Non-pigmented ciliary epithelial cell (primary cell): ENCODE results near the gene PRR11.
"Not testable (repeated sequence)": the region's sequence is repeated elsewhere in the genome, so short reads cannot be mapped to it uniquely, and the experiment has no call there.

Experiments
- DNase-seq: peaks from one replicate; pipeline ENCODE4 v3.0.0-alpha.2; 2010; ENCODE audit warnings: low read depth

Gene PRR11

DNA sequence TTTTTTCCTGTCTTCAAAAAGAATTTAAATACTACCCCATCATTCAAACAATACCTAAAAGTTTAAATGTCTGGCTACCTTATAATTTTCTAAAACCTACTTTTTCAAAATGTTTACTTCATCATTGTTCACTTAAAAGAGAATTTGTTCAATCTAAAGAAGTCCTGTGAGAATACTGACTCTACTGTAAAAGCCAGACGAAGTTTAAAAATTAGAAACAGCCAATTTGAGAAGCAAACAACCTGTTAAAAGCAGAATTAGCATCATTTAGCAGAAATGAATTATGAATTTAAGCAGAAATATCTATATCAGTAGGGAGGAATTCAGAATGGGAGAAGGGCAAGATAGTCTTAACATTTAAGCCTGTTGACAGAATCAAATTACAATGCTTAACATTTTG is 2.6 kb upstream of the PRR11 start:
- DNase-seq = no peak

DNA sequence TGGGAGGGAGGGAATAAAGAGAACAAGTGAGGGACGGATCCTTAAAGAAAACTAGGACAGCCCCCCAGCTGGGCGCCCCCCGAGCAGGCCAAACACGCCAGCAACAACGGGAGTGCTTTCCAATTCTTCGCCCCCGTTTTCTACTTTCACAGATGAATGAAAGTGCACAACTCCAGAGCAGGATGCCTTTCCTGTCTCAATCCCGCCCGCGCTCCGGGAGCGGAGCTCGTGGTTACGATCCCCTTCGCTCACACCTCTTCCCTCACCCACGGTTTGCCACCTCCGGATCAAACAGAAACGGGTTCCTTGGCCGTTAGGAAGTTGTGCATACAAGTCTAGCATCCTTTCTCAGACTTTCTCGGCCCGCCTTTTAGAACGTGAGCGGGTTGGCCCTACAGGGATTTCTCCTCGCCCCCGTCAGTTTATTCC is 1.2 kb upstream of the PRR11 start:
- no peak for DNase-seq

DNA sequence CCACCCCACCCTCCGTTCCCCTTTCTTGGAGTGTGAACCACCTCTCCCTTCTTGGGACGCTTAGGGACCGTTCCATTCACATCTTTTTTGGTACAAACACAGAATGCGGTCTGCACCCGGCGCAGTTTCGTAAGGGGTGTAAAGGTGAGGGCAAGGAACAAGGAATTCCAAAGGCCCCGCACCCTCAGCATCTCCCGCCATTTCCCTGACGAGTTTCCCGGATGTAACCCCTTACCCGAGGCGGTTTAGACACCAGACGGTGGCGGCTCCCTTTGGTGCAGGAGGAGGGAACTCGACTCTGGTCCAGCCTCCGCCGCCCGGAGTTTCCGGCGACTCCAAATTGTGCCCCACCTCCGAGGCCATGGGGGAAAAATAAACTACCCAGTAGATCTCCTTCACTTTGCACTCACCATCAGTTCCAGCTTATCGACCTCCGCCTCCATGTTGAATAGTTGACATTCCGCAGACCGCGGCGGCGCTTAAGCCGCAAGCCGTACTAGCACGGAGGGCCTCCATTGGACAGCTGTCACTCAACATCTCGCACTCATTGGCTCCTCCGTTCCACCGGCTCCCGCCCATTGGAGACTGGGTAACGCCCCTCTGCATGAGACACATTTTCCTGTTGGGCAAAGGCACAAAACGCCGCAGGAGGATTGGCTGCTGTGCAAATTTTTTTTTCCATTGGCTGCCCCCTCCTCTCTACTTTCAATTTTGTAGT is 666 bp upstream of the PRR11 start, which contains the start of gene SKA2:
SKA2 (minus strand) TSS at position 466 of the 718 bp plus-strand sequence; CDS start at position 443, 23 bp downstream.
- DNase-seq = peak; percentile 100

DNA sequence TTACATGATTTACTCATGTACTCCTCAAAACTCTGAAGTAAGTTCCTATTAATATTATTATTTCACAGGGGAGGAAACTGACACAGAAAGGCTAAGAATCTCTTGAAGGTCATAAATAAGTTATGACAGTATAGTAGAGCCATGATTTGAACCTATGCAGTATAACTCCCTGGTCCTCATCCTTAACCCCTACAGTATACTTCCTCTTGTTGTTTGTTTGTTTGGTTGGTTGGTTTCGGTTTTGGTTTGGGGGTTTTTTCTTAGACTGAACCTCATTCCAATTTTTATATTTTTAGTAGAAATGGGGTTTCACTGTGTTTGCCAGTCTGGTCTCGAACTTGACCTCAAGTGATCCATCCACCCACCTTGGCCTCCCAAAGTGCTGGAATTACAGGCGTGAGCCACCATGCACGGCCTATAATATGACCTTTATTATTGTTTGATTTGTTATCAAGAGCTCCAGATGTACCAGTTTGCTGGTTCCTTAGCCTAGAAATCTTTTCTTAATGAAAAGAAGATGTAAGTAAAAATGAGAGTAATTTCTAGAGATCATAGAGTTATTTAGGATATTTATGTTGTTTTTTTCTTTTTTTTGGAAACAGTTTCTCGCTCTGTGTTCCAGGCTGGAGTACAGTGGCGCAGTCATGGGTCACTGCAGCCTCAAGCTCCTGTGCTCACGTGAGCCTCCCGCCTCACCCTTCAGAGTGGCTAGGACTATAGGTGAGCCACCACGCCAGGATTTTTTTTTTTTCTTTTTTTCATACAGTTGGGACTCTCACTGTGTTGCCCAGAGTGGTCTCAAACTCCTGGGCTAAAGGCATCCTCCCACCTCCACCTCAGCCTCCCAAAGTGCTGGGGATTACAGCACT is 4.8 kb downstream of the PRR11 start:
- no peak for DNase-seq

DNA sequence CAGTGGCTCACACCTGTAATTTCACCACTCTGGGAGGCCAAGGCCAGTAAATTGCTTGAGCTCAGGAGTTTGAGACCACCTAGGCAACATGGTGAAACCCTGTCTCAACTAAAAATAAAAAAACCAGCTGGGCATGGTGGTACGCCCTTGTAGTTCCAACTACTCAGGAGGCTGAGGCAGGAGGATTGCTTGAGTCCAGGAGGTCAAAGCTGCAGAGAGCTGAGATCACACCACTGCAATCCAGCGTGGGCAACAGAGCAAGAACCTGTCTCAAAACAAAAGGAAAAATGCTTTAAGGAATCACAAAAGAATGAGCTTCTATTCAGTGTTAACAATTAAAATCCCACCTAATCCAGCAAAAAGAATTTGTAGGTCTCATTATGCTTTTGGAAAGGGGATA is 5.9 kb downstream of the PRR11 start:
- DNase-seq = no peak

DNA sequence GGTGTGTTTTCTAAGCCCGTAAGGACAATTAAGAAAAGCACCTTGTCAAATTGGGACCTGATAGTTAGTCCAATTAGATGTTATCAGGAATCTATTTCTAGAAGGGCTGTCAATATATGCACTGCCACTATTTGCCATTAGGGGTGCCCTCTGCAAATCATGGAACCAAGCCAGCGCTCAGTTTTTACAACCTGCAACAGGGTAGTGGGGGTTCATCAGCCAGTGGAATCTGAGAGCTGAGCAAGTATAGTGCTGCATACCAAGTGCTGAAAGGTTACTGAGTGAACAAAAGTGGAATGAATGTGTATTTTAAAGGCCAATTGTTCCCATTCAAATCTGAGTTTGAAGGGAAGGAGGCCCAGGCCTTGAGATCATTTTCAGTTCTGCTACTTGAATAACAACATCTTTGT is 10.4 kb downstream of the PRR11 start:
- no peak for DNase-seq

DNA sequence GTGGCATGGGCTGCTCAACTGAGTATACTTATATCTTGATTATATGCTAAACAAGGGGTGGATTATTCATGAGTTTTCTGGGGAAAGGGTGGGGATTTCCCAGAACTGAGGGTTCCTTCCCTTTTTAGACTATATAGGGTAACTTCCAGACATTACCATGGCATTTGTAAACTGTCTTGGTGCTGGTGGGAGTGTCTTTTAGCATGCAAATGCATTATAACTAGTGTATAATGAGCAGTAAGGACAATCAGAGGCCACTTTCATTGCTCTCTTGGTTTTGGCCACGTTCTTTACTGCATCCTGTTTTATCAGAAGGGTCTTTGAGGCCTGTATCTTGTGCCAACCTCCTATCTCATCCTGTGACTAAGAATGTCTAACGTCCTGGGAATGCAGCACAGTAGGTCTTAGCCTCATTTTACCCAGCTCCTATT is 12.0 kb downstream of the PRR11 start:
- no peak for DNase-seq

DNA sequence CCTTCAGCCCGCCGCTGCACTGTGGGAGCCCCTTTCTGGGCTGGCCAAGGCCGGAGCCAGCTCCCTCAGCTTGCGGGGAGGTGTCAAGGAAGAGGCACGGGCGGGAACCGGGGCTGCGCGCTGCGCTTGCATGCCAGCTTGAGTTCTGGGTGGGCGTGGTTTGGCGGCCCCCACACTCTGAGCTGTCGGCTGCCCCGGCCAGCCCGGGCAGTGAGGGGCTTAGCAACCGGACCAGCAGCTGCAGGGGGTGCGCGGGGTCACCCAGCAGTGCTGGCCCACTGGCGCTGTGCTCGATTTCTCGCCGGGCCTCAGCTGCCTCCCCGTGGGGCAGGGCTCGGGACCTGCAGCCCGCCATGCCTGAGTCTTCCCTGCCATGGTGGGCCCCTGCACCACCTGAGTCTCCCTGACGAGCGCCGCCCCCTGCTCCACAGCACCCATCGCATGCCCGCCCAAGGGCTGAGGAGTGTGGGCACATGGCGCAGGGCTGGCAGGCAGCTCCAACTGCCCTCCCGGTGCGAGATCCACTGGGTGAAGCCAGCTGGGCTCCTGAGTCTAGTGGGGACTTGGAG is 17.0 kb downstream of the PRR11 start:
- DNase-seq = no peak

DNA sequence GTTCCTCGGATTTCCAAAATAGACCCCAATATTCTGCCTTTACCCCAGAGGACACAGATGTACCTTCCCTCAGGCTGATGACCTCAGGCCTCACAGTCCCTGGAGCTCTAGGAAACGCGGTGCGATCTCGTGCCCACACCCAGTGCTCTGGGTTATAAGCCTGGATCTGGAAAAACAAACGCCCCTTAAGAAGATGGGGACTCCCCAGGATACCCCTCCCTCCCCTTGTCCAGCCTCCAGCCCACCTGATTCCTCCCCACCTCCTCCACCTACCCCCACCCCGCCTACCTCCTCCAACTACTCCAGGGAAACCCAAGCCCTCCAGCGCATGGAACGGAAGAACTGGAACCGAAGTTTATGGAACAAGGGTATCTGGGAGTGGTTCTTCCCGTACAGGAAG is 19.1 kb downstream of the PRR11 start:
- DNase-seq = no peak

DNA sequence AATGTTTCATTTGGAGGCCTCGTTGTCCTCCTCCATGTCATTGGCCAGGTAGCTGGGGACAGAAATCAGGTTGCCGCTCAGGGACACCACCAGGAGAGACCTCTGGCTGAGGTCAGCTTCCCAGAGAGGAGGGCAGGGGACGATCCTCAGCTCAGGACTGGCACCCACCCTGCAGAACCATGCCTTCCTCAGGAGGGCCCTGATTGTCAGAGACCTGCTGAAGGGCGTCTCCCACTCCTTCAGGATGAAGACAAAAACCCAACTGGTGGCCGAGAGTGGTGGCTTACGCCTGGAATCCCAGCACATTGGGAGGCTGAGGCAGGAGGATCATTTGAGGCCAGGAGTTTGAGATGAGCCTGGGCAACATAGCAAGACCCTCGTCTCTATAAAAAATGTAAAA is 19.5 kb downstream of the PRR11 start:
- no peak for DNase-seq

DNA sequence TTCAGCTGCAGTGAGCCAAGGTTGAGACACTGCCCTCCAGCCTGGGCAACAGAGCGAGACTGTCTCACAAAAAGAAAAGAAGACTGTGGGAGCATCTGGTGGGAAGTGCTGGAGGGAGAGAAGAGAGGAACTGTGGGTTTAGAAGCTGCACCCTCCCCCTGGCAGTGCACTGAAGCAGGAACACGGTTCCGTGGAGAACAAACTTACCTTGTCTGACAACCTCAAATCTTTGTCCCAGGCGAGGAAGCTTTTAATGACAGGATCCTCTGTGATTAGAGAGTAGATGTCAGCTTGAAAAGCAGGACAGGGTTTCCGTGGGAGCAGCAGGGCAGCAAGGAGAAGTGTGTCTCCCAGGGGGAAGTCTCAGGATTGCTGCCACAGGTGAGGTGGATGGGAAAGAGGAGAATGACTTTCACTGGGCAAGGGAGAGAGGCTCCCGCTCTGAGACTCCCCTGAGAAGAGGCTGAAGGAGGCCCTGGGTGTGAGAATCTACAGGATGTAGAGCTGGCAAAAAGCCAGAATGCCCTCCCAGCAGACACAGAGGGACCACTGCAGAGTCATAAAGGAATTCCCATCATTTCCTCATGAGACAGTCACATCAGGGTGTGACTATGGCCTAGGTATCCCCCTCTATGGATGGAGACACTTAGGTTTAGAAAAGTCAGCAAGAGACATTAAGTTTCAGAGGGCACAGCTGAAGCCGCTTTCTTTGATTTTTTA is 22.9 kb downstream of the PRR11 start:
- DNase-seq = no peak

DNA sequence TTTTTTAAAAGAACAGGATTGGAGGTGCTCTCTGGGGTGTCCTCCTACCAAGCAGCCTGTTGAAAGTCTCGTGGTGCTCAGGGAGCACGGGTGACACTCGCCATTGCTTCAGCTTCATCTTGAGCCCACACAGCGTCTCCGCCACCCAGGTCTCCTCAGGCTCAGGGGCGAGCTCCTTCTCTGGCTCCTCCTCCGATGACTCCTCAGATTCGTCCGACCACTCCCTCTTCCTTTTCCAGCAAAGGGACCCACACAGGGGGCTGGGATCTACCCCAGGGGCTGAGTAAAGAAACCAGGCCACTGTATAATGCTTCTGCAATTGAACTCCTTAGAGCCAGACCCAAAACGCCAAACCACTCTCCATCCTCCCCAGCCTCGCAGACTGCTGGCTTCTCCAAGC is 24.1 kb downstream of the PRR11 start:
- DNase-seq = not testable (repeated sequence)

DNA sequence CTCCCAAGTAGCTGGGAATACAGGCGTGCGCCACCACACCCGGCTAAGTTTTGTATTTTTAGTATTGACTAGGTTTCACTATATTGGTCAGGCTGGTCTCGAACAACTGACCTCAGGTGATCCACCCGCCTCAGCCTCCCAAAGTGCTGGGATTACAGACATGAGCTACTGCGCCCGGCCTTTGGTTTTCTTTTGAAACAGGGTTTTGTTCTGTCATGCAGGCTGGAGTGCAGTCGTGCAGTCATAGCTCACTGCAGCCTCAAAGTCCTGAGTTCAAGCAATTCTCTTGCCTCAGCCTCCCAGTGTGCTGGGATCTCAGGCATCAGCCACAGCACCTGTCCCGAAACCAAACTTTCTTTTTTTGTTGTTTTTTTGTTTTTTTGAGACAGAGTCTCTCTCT is 25.1 kb downstream of the PRR11 start:
- no peak for DNase-seq

DNA sequence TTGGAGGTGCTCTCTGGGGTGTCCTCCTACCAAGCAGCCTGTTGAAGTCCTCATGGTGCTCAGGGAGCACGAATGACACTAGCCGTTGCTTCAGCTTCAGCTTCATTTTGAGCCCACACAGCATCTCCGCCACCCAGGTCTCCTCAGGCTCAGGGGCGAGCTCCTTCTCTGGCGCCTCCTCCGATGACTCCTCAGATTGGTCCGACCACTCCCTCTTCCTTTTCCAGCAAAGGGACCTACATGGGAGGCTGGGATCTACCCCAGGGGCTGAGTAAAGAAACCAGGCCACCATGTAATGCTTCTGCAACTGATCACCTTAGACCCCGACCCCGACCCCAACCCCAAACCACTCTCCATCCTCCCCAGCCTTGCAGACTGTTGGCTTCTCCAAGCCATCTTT is 25.9 kb downstream of the PRR11 start:
- no peak for DNase-seq

DNA sequence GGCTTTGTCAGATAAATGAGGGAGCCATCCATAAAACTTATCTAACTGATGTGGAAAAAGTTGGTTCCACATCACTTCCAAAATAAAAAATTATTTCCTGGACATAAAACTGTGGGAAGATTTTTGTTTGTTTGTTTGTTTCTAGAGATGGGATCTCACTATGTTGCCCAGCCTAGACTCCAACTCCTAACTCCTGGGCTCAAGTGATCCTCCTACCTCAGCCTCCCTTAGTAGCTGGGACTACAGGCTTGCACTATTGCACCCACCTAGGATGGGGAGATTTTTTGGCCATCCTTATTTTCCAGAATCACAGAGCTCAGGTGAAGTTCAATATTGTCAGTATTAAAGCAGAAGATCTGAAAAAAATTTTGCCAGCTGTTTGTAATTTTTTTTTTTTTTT is 30.5 kb downstream of the PRR11 start:
- DNase-seq = no peak

DNA sequence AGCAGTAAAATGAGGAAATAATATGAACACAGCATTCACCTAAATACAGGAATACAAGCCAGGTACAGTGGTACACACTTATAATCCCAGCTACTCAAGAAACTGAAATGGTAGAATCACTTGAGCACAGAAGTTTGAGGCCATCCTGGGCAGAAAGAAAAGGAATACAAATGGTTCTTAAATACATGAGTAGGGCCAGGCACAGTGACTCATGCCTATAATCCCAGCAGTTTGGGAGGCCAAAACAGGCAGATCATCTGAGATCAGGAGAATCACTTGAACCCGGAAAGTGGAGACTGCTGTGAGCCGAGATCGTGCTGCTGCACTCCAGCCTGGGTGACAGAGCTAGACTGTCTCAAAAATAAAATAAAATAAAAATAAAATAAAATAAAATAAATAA is 31.3 kb downstream of the PRR11 start:
- no peak for DNase-seq

DNA sequence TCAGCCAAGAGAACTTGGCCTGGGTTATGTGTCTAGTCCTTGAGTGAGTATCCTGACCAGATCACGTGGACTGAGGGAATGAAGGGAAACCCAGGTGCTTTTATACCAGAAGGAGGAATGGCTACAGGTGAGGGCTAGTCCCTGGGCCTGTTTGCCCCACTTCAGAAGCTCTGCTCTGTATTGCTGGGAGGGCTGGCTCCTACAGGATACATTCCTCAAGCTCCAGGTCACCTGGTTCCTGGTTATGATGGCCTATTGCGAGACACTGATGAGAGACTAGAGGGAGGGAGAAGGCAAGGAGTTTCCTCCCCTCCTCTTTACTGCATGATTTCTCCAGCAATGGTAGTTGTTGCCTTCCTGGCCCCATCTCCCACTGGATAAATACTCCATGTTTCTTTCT is 35.3 kb downstream of the PRR11 start:
- no peak for DNase-seq

DNA sequence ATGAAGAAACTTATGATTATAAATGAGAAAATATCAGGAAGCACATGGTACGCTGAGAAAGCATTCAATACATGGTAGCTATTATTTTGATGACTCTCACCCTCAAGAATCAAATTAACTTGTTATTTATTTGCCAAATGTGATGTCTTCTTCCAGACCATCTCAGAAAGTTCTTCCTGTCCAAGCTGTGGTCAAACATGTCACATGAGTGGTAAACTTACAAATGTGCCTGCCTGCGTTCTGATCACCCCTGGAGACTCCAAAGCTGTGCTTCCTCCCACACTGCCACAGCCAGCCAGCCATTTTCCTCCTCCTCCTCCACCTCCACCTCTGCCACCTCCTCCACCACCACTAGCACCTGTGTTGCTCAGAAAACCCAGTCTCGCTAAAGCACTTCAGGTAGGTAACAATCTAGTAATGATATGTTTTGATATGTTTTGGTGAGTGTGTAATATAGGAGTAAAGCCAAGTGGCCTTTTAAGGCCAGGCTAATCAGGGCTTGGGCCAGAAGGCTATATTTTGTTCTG is 37.9 kb downstream of the PRR11 start:
- no peak for DNase-seq

DNA sequence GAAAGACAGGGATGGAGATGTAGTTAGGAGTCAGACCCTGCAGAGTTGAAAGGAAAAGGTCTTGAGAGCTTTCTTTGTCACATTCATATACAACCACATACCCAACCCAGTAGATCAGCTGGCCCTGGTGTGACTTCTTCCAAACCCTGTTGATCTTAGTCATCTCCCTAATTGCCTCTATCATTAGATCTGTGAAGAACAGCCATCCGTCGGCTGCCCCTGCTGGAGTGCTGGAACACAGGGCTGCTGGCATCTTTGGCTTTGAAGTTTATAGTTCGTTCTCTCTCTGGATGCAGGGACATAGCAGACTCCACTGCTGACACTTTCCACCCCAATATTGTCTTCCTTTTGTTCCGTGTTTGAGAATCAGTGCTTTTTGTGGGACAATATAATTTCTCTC is 43.9 kb downstream of the PRR11 start:
- DNase-seq = no peak

DNA sequence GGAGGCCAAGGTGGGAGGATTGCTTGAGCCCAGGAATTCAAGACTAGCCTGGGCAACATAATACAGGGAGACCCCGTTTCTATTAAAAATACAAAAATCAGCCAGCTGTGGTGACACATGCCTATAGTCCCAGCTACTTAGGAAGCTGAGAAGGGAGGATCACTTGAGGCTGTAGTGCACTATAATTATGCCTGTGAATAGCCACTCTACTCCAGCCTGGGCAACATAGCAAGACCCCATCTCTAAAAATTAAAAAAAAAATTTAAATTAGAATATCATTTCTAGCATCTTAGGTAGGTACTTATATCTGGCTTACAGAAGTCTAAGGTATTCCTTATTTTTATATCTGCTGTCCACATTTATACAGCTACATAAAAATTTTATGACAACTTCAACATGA is 46.8 kb downstream of the PRR11 start:
- no peak for DNase-seq

DNA sequence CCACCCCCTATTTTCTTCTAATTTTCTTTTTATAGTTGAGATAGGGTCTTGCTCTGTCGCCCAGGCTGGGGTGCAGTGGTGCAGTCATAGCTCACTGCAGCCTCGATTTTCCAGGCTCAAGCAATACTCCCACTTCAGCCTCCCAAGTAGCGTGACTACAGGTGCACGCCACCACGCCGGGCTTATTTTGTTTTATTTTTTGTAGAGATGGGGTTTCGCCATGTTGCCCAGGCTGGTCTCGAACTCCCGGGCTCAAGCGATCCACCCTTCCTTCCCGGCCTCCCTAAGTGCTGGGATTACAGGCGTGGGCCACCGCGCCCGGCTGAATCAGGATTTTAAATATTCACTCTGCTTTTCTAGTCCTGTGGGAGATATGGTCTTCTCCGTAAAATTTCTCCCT is 63.8 kb downstream of the PRR11 start:
- no peak for DNase-seq

DNA sequence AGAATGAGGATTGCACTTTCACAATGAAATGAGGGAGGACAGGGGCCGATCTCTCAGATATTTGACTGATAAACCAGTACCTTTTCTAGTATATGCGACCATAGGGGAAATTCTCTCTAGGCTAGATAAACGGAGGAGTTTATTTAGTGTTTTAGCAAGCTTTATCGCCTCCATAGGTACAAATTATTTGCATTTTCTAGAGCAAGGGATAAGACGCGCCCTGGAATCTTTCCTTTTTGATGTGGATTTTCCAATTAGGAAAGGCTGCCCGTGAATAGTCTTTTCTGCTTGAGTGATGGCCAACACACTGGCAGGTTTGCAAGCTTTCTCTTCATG is 64.4 kb downstream of the PRR11 start:
- no peak for DNase-seq
